OCI-LY3 (cell line): ENCODE results near the gene RNF157.
A peak's percentile ranks its signal among the peaks of the same experiment; 100 is the strongest.
"Not testable (repeated sequence)": the region's sequence is repeated elsewhere in the genome, so short reads cannot be mapped to it uniquely, and the experiment has no call there.

Experiments
- H2AFZ ChIP-seq: fragments of 200-600, 300-600 bp; shearing (Covaris generic); 2 replicates; pipeline ENCODE4 v1.6.0; 2014; ENCODE audit warnings: antibody characterized with exemption, low read depth, low read length
- H3K27ac ChIP-seq: fragments of 200-600, 300-600 bp; sonication (generic); 2 replicates; pipeline ENCODE4 v1.5.1; 2014; ENCODE audit warnings: mild to moderate bottlenecking, low read length, moderate library complexity, mixed read lengths
- H3K27me3 ChIP-seq: fragments of 200-600, 300-600 bp; sonication (generic); 2 replicates; pipeline ENCODE4 v1.6.1; 2014; ENCODE audit warnings: low read depth, low read length, mixed read lengths
- H3K36me3 ChIP-seq: fragments of 200-600, 300-600 bp; sonication (generic); replicated peaks from 2 replicates; pipeline ENCODE3; 2014; ENCODE audit warnings: low read depth, low read length, mixed read lengths
- H3K4me1 ChIP-seq: fragments of 300-600, 200-600 bp; sonication (generic); 2 replicates; pipeline ENCODE4 v1.6.1; 2014; ENCODE audit warnings: low read length, mixed read lengths
- H3K4me2 ChIP-seq: fragments of 200-600, 300-600 bp; sonication (generic); 2 replicates; pipeline ENCODE4 v1.6.1; 2014; ENCODE audit warnings: low read length, mixed read lengths
- H3K4me3 ChIP-seq: fragments of 300-600, 200-600 bp; sonication (generic); 2 replicates; pipeline ENCODE4 v1.5.1; 2014; ENCODE audit warnings: antibody characterized with exemption, mild to moderate bottlenecking, low read length, moderate library complexity
- H3K79me2 ChIP-seq: fragments of 300-600, 200-600 bp; shearing (Covaris generic); 2 replicates; pipeline ENCODE4 v1.6.1; 2014; ENCODE audit warnings: mild to moderate bottlenecking, low read length, mixed read lengths
- H3K9ac ChIP-seq: fragments of 300-600, 200-600 bp; shearing (Covaris generic); 2 replicates; pipeline ENCODE4 v1.6.0; 2014; ENCODE audit warnings: mild to moderate bottlenecking, low read length, moderate library complexity
- H3K9me3 ChIP-seq: fragments of 200-600, 300-600 bp; shearing (Covaris generic); 2 replicates; pipeline ENCODE4 v1.6.1; 2014; ENCODE audit warnings: low read length, mixed read lengths; ENCODE audit not compliant: insufficient read depth
- H4K20me1 ChIP-seq: fragments of 200-600, 300-600 bp; sonication (generic); 2 replicates; pipeline ENCODE4 v1.6.1; 2016; ENCODE audit warnings: low read length, mixed read lengths; ENCODE audit not compliant: insufficient read depth
- CTCF ChIP-seq: fragments of 200-600, 300-600 bp; sonication (generic); IDR thresholded peaks from 2 replicates; pipeline ENCODE4 v1.5.1; 2014; ENCODE audit warnings: antibody characterized with exemption, low read length, low read depth
- EZH2phosphoT487 ChIP-seq: fragments of 200-600 bp; shearing (Covaris generic); IDR thresholded peaks from 2 replicates; pipeline ENCODE4 v1.6.1; 2018; ENCODE audit warnings: antibody characterized with exemption, mixed run types, low read depth

Gene RNF157

GRCh38 chr17:76189741-76190140 is 50.6 kb downstream of the RNF157 start:
- no peaks in the 10 kb centered on the region for H3K9me3 ChIP-seq
- no peaks in the 10 kb centered on the region for H3K79me2 ChIP-seq
- peak overlapping the region; percentile 39; the same call in 1 of the 2 replicates for H3K4me3 ChIP-seq
- no peaks in the 10 kb centered on the region for H4K20me1 ChIP-seq
- peak overlapping the region; percentile 63 for H3K4me2 ChIP-seq
- no peaks in the 10 kb centered on the region for H3K27me3 ChIP-seq
- H2AFZ ChIP-seq: peak overlapping the region; percentile 75
- H3K4me1 ChIP-seq: peaks cover 76% of the 10 kb centered on the region
- peak overlapping the region; percentile 17; the same call in 1 of the 2 replicates for H3K27ac ChIP-seq
- no peak for TF ChIP-seq EZH2phosphoT487
- TF ChIP-seq CTCF: peak; percentile 17; the same call in 1 of the 2 replicates
- no peaks in the 10 kb centered on the region for H3K36me3 ChIP-seq
- peak overlapping the region; percentile 31; the same call in 1 of the 2 replicates for H3K9ac ChIP-seq

- Histone ChIP-seq H3K4me1 (peaks cover 81% of the 10 kb centered on the region), H3K27ac (peak overlapping the region; percentile 17; the same call in 1 of the 2 replicates), H3K4me3 (peak overlapping the region; percentile 39; the same call in 1 of the 2 replicates), H3K79me2 (no peaks in the 10 kb centered on the region), H3K4me2 (peak overlapping the region; percentile 63), H3K27me3 (no peaks in the 10 kb centered on the region), H3K36me3 (no peaks in the 10 kb centered on the region), H3K9ac (peak overlapping the region; percentile 31; the same call in 1 of the 2 replicates), H4K20me1 (no peaks in the 10 kb centered on the region), H3K9me3 (no peaks in the 10 kb centered on the region), H2AFZ (peak overlapping the region; percentile 75)
- no peak for TF ChIP-seq EZH2phosphoT487
- TF ChIP-seq CTCF: no peak
Measured at GRCh38 chr17:76189247-76189646, 51.0 kb downstream of the RNF157 start.

GRCh38 chr17:76188213-76189016 is 51.9 kb downstream of the RNF157 start:
- TF ChIP-seq EZH2phosphoT487 (no peak), CTCF (no peak)
- no peaks in the 10 kb centered on the region for H3K9me3 ChIP-seq
- H2AFZ ChIP-seq: no peak overlapping the region
- H4K20me1 ChIP-seq: no peaks in the 10 kb centered on the region
- H3K9ac ChIP-seq: no peak overlapping the region
- H3K4me1 ChIP-seq: peaks cover 83% of the 10 kb centered on the region
- H3K27ac ChIP-seq: peak overlapping the region; percentile 55
- H3K36me3 ChIP-seq: no peaks in the 10 kb centered on the region
- peak overlapping the region; percentile 63 for H3K4me2 ChIP-seq
- no peaks in the 10 kb centered on the region for H3K27me3 ChIP-seq
- no peaks in the 10 kb centered on the region for H3K79me2 ChIP-seq
- peak overlapping the region; percentile 12; the same call in 1 of the 2 replicates for H3K4me3 ChIP-seq

- not testable (repeated sequence) for H3K4me3 ChIP-seq, H2AFZ ChIP-seq, H3K27me3 ChIP-seq, H3K27ac ChIP-seq, H3K79me2 ChIP-seq, H4K20me1 ChIP-seq, H3K9ac ChIP-seq, H3K36me3 ChIP-seq, H3K9me3 ChIP-seq, H3K4me2 ChIP-seq
- peaks cover 77% of the 10 kb centered on the region for H3K4me1 ChIP-seq
Measured at GRCh38 chr17:76186774-76187173, 53.5 kb downstream of the RNF157 start.
